Bone marrow (tissue), 2 donors: Measurements from ENCODE around the gene GALNT16.

Experiments
- DNase-seq, 2 donors: peaks; one replicate each; lab custom pipeline; 2025; lab: John Stamatoyannopoulos, UW

GALNT16 gene

DNA sequence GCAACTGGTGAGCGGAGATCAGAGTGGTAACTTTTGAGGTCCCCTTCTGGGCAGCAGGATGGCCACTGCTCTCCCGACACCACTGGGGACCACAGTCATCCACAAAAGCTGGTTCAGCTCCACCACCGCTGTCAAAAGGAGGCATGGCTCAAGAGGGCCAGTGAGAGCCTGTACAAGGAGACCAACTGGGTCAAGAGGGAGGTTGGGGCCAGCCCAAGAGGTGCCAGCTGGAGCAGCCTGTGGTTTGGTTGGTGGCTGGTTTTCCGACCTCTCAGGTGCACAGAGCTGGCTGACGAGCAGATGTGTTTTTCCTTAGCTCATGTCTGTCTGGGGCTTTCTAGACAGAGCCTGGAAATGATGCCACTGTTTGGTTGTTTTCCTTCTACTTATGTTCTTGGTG lies 78.0 kb downstream of the GALNT16 start:
- no peak for DNase-seq

DNA sequence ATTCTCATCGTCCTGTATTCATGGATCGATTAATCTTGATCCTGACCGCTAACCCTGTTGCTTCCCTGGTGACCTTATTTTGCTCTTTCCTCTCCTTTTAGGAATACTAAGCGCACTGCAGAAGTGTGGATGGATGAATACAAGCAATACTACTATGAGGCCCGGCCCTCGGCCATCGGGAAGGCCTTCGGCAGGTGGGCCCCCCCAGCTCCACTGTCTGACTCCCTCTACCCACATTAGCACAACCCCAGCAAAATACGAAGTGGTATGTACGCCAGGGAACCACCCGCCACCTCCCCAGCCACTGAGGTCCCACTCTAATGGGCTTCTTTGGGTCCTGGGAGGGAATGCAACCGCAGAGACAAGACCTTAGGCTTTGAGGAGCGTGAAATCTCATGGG lies 79.5 kb downstream of the GALNT16 start:
- no peak for DNase-seq

DNA sequence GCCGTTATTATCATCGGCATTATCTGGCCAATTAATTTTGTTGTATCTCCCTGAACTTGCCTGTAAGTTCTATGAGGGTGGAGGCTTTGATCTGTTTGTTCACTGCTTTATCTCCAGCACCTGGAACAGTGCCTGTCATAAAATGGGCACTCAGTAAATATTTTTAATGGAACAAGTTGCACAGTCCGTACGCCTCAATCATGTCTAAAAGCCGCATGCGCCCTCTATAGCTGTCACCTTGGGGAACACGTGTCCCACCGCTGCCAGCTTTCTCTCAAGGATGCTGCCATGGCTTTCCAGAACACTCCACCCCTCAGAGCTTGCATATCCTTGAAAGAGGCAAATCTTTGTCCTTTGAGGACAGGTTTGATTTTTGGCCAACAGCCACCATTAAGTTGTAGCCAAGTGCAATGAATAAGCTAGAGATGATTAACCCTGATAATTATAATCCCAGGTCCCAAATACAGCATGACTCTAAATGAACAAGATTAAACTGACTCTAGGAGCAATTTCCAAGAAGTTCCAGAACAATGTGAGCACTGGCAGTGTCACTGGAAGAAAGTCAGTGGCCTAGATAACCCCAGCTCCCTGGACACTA lies 83.1 kb downstream of the GALNT16 start:
- DNase-seq, result no peak

DNA sequence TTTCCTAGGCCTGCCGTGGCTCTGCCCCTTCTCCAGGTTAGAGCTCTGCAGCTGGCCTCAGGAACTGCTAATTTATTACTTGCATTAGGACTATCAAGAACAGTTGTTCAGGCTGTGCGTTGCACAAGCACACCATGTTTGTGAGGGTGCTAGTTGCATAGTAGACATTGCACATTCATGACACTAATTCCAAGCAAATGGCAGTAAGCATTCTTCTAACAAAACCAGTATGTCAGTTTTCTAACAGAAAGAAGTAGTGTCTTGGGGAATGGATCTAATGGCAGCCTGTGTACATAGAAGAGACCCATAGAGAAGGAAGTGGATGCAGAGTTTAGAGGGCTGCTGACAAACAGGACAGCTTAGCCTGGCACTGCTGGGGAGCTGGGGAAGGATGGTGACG lies 84.2 kb downstream of the GALNT16 start:
- DNase-seq, result no peak

DNA sequence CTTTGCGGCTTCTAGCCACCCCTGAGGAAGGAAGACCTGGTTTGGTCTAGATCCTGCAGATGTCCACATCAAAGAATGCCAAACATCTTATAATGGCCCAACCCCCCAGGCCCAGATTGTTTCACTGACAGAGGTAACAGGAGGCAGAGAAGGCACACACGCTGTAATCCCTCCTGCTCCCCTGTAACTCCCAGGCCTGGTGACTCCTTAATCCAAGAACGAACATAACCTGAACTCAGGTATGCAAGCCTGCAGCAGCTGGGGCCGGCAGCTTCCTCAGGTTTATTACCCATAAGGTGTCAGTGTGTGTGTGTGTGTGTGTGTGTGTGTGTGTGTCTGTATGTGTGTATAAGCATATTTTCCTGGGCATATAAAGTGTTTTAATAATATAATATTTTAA lies 85.4 kb downstream of the GALNT16 start:
- DNase-seq, result no peak

DNA sequence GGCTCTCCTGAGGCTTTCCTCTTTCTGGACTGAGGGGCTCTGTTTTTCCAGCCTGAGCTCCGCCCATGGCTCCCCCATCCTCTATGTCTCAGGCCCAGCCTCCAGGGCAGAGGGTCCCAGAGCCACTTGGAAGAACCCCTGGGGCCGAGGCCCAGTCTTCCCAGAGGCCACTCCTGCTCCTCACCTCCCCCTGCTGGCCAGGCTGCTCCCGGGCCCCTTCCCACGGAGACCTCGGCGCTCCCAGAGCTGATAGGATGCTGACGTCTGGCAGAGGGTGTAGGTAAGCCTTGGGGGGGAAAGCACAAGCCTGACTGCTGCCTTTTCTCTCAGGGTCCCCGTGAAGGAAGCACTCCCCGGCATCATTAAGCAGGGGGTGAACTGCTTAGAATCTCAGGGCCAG lies 86.8 kb downstream of the GALNT16 start:
- DNase-seq, result no peak

DNA sequence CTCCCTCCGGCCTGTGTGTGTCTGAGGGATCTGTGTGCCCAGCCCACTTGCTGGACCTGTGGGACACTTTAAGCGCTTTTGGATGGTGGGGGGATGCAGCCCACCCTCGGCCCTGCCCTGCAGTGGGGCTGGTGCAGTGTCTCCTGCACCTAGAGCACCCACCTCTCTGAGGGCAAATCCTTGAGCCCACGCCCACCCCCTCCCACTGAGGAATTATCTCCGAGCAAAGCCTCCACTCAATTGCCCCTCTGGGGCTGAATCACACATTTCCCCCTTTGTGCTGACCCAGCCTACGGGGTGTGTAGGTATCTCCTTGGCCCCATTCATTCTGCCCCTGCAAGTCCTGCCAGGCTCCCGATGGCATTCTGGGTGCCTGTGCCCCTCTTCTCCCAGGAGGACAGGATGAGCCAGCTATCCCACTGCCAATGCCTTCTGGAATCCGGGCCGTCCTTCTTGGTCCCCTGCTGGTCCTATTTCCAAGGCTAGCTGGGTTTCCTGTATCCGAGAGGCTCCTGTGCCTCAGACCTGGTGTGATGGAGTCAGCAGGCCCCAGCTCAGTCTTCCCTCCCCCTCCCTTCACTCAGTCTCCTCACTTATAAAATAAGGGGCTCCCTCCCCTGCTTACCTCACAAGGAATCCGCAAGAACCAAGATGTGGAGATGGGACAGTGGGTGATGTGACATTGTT lies 89.3 kb downstream of the GALNT16 start:
- DNase-seq, result no peak

DNA sequence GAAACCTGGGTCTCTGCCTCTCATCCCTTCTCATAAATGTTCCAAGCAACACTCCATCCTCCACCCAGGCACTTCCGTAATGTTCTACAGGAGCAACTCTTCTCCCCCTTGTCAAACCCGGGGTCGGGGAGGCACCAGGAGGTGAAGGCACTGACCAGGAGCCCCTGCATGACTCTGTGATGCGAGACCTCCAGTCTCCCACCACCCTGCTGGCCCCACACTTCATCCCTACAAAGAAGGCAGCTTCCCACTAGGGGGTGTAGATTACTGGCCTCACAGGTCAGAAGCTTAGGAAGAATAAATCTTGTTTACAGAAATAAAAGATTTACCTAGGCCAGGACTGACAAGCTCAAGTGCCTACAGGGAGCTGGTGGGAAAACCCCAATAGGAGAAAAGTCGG lies 90.9 kb downstream of the GALNT16 start:
- no peak for DNase-seq

DNA sequence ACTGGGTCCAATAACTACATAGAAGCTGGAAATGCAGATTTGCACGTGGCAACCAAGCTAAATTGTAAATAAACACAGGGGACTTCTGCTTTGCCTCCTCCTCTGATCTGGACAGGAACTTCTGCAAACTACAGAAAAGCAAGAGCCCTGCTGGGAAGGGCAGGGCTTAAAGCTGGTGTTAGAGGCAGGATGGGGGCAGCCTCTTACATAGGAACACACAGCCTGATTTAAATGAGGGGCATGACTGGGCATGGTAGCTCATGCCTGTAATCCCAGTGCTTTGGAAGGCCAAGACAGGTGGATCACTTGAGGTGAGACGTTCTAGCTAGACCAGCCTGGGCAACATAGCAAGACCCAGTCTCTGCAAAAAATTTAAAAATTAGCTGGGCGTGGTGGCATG lies 91.4 kb downstream of the GALNT16 start:
- DNase-seq, result peak in 1 of 2 donors; percentile 6

DNA sequence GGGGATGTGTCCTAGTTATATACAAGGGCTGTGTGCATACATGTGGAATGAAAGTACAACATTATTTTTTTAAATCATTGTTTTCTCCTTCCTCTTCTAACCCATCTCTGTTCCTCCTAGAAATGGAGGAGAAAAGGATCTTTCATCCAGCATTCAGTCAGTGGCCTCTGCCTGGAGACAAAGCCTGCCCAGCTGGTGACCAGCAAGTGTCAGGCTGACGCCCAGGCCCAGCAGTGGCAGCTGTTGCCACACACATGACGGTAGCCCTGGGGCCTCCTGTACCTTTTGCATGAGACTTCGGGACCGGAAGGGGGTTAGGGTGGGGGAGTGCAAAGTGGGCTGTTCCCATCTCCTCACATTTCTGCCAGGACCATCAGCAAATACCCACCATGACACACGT lies 92.0 kb downstream of the GALNT16 start:
- no peak for DNase-seq

DNA sequence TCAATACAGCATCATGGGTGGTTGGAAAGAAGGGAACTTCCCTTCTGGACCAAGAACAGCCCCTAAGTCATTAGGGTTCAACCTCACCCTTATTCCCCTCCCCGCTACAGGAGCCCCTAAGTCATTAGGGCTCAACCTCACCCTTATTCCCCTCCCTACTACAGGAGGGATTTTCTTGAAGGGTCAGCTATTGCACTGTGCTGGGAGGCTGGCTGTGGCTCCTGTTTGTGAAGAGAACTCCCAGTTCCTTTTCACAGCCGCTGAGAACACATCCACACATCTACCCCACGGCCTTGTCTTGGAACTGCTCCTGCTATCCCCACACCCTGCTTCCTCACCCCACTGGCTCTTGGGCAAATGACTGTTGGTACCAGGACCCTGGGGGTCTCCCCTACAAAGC lies 93.2 kb downstream of the GALNT16 start:
- no peak for DNase-seq

DNA sequence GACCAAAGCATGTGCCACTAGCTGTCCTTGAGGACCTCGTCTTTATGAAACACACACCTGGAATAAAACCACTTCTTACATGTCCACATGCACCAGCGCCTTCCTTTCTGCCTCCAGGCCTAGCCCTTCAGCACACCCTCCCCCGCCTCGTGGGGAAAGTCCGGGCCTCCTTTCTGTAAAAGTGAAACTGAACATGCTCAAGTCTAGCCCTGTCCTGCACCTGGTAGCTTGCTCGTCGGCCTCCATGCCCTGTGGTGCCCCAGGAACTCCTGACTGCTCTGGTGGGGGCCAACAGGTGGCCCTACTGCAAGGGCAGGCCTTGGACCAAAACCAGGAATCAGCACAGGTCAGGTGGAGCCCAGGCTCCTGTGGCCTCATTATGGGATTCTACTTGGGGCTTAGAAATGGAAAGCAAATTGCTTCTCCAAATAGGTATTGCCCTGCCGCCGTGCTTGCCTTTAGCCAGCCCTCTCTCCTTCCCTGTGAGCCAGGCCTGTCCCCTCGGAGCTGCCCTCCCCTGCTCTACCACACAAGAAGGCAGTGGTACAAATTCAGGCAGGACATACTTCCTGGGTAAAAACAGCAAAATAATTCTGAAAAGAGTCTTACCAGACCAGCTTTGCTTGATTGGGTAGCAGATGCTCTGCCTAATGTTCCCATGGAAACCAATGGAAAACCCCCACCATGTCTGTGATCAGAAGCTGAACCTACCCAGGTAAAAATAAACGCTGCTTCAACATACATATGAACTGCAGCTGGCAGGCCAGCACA lies 94.6 kb downstream of the GALNT16 start:
- no peak for DNase-seq

DNA sequence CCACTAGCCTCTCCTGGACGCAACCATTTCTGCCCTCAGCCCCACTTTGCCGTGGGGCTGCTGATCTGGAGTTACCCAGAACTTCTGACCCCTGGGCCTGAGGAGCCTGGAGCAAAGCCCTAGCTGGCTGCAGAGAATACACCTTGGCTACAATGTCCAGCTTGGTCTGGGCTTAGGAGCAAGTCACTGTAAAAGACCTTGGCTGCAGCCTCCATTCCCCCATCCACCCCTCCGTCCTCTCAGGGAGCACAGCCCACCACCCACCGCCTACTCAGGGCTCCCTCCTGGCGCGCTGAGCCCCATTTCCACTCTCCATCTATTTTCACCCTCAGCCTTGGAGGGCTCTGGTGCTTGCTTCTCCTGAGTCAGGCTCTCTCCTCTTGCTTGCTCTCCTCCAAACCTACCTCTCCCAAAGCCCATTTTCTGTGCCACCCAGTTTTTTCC lies 95.2 kb downstream of the GALNT16 start:
- no peak for DNase-seq

DNA sequence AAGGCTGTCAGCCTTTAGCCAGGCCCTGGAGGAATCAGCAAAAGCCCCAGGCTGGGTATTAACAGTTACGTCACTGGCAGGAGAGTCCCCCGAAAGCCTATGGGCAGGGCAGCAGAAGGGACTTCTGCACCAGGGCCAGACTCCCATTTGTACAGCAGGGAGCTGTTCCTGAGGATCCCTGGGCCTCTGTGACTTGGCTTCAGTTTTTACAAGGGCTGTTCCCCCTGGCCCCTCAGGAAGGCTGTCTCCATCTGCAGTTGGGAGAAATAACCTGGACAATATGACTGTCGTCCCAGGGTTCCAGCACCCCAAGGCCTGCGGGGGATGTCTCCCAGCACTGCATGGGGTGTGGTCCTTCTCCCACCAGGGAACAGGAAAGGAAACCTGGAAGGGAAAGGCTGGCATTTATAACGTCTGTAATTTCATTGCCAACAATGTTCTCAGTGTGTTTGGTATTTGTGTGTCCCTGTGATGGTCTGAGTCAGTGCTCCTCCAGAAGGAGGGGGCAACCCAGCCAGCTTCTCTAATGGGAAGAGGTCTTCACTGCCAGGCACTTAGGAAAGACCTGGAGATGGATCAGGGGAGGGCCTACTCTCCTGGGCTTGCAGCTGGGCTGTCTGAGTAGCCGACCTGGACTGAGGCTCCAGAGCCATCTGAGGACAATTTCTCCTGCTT lies 95.8 kb downstream of the GALNT16 start:
- DNase-seq, result no peak

DNA sequence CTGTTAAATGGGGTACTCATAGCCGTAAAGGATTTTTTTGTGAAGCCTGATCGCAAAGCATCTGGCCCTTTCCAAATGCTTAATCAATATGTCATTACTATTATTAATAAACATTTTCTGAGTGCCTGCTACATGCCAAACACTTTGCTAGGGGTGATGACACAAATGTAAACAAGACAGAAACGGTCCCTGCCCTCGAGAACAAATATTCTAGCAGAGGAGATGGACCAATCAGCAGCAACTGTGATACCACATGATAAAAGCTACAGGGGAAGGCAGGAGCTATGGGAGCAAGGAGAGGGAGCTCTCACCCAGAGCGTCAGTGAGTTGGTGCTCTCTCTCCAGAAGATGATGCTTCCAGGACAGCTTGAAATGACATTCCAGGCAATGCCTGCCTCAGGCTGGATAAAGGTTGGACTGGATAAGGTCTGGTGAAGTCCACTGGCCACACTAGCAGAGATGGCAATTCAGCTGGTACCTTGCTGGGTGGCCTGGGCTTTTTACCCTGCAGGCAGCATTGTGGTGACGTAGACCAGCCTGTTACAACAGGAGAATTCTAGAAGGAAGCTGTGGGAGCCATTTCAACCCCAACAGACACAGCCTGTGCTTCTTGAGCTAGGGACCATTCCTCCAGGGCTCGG lies 97.1 kb downstream of the GALNT16 start:
- no peak for DNase-seq

DNA sequence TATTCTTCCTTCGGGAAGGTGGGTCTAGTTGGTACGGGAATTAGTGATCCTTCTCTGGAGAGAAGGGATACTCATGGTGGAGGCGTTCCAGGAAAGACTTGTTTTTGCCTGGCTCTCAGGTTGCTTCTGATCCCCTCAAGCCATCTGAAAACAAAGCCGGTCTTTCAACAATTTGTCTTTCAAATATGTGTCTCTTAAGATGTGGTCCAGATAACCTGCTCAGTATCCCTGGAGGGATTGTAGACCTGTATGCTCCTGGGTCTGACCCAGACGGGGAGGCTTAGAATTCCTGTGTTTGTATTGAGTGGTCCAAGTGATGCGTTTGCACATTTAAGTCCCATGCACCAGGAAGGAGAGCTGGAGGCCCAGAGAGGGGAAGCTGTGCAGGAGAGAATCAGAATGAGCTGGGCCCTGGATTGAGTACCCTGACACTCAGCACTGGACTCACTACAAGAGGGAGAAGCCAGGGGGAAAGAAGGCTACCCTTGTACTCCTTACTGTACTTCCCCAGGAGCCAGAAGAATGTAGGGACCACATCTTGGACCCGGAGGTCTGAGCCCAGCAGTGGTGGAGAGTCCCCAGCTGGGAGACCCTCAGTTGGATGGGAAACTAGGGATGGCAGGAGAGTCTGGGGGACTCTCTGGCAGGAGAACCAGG lies 97.7 kb downstream of the GALNT16 start:
- DNase-seq, result no peak

DNA sequence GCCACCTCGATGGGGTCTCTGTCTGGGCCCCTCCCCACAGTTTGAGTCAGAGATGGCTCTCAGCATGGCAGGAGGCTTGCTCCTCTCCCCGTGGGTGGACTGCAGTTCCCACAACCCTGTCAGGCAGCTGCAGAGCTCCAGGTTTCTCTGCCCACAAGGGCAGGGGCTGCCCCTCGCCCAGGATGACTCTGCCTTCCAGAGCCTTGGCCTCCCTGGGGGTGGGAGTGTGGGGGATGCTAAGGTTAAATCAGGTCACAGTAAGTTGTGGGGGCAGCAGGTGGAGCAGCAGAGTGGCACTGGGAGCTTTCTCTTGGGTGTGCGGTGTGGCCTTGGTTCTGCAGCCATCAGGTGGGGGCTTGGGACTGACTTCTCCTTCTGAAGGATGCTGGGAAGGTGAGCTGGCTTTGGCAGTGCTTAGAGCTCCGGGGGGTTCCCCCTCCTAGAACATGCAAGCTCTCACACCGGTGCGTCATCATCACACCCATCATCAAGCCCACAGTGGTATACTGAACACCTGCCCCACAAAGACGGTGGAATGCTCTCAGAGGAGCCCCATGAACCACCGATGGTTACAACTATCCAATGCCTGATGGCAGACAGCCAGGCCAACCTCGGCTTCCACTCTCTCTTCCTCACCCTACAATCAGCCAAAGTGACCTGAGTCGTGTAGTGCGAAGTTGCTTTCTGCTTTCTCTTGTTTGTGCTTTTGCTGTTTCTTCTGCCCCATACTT lies 98.4 kb downstream of the GALNT16 start:
- no peak for DNase-seq

DNA sequence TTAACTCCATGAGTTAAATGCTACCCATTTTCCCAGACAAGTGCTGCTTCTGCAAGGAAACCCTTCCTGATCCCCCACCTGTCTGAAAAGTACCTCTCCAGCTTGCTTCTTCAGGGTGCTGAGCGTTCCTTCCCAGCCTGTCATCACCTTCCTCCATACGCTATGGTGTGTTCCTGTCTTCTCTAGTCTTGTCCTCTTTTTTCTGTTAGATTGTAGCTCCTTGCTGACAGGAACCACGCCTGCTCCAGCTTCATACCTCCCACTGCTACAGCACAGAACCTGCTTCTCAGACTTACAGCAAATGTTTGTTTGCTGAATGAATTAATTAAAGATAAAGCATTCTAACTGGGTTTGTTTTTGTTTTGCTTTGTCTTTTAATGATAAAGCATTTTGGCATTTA lies 99.0 kb downstream of the GALNT16 start:
- no peak for DNase-seq

DNA sequence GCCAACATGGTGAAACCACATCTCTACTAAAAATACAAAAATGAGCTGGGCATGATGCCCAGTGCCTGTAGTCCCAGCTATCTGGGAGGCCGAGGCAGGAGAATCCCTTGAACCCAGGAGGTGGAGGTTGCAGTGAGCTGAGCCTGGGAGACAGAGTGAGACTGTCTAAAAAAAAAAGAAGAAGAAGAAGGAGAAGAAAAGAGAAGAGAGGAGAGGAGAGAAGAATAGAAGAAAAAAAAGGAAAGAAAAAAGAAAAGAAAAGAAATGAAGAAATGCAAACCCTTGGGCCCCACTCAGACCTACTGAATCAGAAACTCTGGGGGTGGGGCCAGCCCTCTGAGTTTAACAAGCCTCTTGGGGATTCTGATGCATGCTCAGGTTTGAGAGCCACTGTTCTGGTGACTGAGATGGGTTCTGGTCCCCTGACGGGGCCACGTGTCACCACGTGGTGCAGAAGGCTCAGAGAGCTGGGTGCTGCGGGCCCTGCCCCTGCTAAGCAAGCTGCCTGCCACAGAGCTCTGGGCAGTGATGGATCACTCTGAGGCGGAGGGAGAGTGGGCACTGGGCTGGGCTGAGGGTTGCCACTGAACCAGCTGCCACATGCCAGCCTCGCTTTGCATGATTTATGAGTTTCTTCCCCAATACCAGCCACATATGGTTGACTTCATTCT lies 100.6 kb downstream of the GALNT16 start:
- DNase-seq, result no peak

DNA sequence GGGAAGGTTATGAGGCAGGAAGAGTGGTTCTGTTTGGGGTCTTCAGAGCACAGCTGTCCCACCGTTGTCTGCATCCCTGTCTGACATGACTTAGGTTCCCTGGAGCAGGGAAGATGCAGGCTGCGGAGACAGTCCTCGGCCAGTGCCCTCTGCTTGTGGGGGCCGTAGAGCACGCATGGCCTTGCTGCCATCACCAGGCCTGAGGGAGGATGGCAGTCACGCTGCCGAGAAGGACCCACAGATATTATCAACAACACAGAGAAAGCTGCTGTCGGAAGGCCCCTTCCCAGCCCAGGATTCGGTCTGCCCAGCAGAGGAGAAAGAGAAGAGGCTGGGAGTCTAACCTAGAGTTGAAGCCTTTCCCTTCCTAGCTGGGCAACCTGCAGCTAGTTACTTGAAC lies 103.1 kb downstream of the GALNT16 start:
- DNase-seq, result no peak
